OCI-M2 (cell line): ENCODE measurements around the gene ATF6.
"Not testable (repeated sequence)": the region's sequence is repeated elsewhere in the genome, so short reads cannot be mapped to it uniquely, and the experiment has no call there.

Experiments
- DNase-seq: peaks from one replicate; lab custom pipeline; 2025; ENCODE audit not compliant: unreplicated experiment; lab: John Stamatoyannopoulos, UW

The ATF6 gene

GRCh38 chr1:161779393-161779792 lies 13.3 kb downstream of the ATF6 start:
- DNase-seq: no peak

- DNase-seq: no peak
Observed at GRCh38 chr1:161781995-161782394, 15.9 kb downstream of the ATF6 start.

DNA sequence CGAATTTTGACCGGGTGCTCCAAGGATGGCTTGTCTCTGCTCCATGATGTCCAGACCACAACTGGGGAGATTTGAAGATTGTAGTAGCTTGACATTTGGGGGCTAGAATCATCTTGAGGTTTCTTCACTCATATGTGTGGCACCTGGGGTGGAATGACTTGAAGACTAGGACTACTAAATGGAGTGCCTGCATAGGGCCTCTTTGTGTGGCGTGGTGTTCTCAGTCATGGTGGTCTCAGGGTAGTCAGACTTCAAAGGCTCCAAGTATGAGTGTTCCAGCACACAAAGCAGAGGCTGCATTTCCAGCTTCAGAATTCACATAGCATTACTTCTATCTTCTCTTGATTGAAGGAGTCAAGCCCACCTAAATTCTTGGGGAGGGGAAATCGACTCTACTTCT lies 16.8 kb downstream of the ATF6 start:
- DNase-seq: no peak

DNA sequence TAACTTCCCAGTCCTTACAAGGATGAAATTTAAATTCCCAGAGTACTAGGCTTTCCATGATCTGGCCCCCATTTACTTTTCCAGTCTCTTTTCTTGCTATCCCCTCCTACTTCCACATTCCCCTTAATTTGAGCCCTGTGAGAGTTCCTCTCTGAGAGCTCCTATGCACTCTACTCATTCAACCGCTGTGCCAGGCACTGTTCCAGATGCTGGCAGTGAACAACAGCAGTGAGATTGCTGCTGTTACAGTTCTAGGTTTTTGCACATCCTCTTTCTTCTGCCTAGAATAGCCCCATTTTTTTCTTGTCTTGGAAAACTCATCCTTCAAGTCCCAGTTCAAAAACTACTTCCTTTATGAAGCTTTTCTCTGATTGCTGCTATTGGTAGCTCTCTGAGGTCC lies 18.8 kb downstream of the ATF6 start:
- no peak for DNase-seq

DNA sequence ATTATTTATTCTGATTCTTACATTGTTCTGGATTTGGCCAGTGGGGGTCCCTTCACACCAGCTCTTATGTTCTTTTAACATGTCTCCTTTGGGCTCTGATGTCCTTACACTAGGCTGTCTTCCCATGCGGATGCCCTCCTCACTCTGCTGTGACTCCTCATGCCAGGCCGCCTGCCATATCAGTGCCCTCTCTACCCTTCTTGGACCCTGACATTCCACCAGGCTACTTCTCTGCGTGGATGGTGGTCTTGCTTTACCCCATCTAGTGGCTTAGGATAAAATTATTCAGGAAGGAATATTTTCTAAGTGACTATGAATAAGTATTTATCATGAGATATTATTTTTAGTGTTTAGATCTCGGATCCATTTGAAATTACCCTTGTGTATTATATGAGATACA lies 21.2 kb downstream of the ATF6 start:
- no peak for DNase-seq

- no peak for DNase-seq
Observed at GRCh38 chr1:161790587-161791317, 24.6 kb downstream of the ATF6 start.

GRCh38 chr1:161791904-161792655 lies 26.0 kb downstream of the ATF6 start:
- DNase-seq: no peak

DNA sequence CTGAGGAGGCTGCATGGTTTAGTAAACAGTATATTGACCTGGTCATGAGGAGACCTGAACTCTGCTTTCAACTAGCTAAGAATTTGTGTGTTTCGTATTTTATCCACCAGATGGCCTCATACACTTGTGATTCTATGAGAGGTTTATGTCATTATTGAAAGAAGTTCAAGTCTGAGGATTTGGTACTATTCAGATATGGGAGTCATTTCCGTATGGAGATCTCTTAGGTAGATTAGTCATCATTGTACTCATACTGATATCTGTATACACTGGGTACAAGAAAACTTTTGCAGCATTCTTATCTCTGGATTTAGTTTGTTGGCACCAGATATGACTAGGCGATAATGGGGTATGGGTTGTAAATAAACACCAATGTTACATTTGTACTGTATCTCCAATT lies 26.6 kb downstream of the ATF6 start:
- DNase-seq: no peak

- no peak for DNase-seq
Observed at GRCh38 chr1:161799792-161800191, 33.7 kb downstream of the ATF6 start.

DNA sequence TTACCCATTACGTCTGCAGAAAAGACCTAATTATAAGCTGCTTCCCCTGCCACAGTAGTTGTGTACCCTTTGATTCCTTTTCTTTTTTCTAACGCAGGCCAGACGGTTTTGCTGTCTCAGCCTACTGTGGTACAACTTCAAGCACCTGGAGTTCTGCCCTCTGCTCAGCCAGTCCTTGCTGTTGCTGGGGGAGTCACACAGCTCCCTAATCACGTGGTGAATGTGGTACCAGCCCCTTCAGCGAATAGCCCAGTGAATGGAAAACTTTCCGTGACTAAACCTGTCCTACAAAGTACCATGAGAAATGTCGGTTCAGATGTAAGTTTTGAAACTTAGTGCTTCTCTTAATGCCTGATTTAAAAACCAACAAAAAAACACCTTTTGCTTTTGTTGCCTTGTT lies 35.8 kb downstream of the ATF6 start:
- no peak for DNase-seq

- no peak for DNase-seq
Observed at GRCh38 chr1:161803181-161803580, 37.1 kb downstream of the ATF6 start.

- no peak for DNase-seq
Observed at GRCh38 chr1:161805399-161806197, 39.5 kb downstream of the ATF6 start.

- DNase-seq: not testable (repeated sequence)
Observed at GRCh38 chr1:161809202-161809601, 43.1 kb downstream of the ATF6 start.

DNA sequence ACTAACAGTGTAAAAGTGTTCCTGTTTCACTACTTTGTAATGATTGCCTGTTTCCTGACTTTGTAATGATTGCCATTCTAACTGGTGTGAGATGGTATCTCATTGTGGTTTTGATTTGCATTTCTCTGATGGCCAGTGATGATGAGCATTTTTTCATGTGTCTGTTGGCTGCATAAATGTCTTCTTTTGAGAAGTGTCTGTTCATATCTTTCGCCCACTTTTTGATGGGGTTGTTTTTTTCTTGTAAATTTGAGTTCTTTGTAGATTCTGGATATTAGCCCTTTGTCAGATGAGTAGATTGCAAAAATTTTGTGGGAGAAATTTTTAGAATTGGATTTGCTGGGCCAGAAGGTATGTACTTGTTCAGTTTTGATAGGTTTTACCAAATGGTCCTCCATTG lies 43.5 kb downstream of the ATF6 start:
- DNase-seq: not testable (repeated sequence)

- DNase-seq: no peak
Observed at GRCh38 chr1:161810780-161811179, 44.7 kb downstream of the ATF6 start.

DNA sequence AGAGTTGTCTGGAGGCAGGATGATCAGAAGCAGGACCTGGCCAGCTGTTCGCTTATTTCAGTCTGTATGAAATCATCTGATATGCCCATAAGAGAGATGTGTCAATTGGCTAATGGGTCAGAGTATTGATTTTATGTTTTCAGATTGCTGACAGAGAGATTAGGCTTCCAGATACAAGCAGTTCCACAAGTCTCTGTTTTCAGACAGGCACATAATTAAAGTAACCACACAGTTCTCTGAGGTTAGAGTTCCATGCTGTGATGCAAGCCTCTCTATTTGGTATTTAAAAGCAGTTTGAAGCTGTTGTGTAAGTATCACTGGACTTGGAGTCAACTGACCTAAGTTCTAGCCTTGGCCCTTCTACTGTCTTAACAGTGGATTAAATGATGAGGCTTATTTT lies 50.1 kb downstream of the ATF6 start:
- DNase-seq: no peak

GRCh38 chr1:161817176-161817730 lies 51.1 kb downstream of the ATF6 start:
- no peak for DNase-seq

DNA sequence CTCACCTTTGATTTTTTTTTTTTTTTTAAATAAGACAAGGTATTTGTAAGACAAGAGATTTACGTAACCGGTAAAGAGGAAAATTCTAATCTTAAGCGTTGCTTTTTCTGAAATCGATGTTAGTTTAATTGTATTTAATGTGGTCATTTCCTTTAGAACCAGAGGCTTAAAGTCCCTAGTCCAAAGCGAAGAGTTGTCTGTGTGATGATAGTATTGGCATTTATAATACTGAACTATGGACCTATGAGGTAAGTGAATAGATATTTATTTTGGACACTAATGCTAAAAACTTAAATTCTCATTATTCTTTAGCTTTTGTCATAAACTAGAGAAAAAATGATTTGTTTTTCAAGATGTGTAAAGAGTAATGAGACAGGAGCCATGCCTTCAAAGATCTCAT lies 54.8 kb downstream of the ATF6 start:
- DNase-seq: no peak

GRCh38 chr1:161824618-161825017 lies 58.5 kb downstream of the ATF6 start:
- no peak for DNase-seq

DNA sequence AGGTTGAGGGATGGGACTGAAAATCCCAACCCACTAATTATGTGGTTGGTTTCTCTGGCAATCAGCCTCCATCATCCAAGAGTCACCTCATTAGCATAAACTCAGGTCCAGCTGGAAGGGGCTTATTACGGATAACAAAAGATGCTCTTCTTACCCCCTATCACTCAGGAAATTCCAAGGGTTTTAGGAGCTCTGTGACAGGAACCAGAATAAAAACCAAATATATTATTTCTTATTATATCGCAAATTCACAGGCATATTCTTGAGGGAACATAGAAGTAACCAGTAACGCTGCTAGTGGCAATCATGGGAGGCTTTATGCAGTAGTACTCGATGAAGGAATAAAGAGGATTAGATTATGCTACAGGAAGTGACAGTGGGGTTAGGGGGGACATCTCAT lies 59.7 kb downstream of the ATF6 start:
- DNase-seq: no peak

- no peak for DNase-seq
Observed at GRCh38 chr1:161826478-161826877, 60.4 kb downstream of the ATF6 start.

GRCh38 chr1:161827786-161828185 lies 61.7 kb downstream of the ATF6 start:
- DNase-seq: no peak
